ENCODE results near the gene TRPC3.

TRPC3 gene

DNA sequence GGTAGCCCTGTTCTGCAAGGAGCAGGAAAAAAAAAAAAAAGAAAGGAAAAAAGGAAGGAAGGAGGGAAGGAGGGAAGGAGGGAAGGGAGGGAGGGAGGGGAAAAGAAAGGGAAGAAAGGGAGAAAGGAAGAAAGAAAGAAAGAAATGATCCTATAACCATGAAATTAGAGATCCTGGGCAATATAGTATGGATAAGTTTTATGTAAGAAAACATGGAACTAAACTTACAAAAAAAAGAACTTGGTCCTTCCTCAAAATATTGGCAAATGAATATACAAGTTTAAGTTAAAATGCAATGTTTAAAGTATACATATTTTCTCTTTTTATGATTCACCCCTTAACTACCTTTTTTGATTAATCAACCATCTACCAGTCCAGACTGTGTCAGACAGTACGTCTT is 100.5 kb downstream of the TRPC3 start:
- H3K4me3 ChIP-seq (ENCODE audit: low read depth, low read length), result no peak overlapping the region
- no peak for TF ChIP-seq CTCF (IDR thresholded peaks at IDR 0.05; ENCODE audit: low read depth, low read length)

DNA sequence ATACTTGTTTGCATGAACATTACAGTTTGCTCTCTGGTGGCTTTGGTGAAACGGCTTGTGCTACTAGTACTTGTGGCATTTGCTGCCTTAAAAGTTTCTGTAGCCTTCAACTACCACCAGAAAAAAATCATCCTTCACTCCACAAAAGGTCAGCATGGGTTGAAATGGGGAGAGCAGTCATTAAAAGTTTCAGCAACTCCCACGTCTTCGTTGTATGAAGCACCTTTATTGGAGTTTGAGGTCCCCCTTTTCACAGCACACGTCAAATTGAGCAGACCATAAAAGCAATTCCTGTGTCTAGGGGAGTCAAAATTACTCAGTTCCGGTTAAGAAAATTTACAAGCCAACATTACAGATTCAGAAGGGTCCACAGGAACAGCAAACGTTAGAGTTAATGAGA is 105.2 kb downstream of the TRPC3 start:
- TF ChIP-seq CTCF (IDR thresholded peaks at IDR 0.05; ENCODE audit: low read depth, low read length), result no peak
- no peak overlapping the region for H3K4me3 ChIP-seq (ENCODE audit: low read depth, low read length)

- no peak overlapping the region for H3K4me3 ChIP-seq (ENCODE audit: low read depth, low read length)
- no peak for TF ChIP-seq CTCF (IDR thresholded peaks at IDR 0.05; ENCODE audit: low read depth, low read length)
Measured at GRCh38 chr4:121842862-121843261, 109.0 kb downstream of the TRPC3 start.

- no peak for TF ChIP-seq CTCF (IDR thresholded peaks at IDR 0.05; ENCODE audit: low read depth, low read length)
- no peak overlapping the region for H3K4me3 ChIP-seq (ENCODE audit: low read depth, low read length)
Measured at GRCh38 chr4:121838136-121838535, 113.7 kb downstream of the TRPC3 start.

- no peak for TF ChIP-seq CTCF (IDR thresholded peaks at IDR 0.05; ENCODE audit: low read depth, low read length)
- H3K4me3 ChIP-seq (ENCODE audit: low read depth, low read length), result no peak overlapping the region
Measured at GRCh38 chr4:121829511-121829910, 122.3 kb downstream of the TRPC3 start.

Data from WI38 (cell line).